HG03439 (cell line): Measurements from ENCODE around the gene GPR45.

Source experiments
- ATAC-seq: cut with Tn5 transposase; IDR thresholded peaks from one replicate; pipeline ENCODE4 v1.9.1; 2021; ENCODE audit warnings: mild to moderate bottlenecking, moderate library complexity; ENCODE audit not compliant: unreplicated experiment

The GPR45 gene

GRCh38 chr2:105252271-105252670 is 10.7 kb downstream of the GPR45 start:
- no peak for ATAC-seq

- ATAC-seq: no peak
Measured at GRCh38 chr2:105254531-105255210, 13.1 kb downstream of the GPR45 start.

- ATAC-seq: no peak
Measured at GRCh38 chr2:105255979-105256378, 14.4 kb downstream of the GPR45 start.

DNA sequence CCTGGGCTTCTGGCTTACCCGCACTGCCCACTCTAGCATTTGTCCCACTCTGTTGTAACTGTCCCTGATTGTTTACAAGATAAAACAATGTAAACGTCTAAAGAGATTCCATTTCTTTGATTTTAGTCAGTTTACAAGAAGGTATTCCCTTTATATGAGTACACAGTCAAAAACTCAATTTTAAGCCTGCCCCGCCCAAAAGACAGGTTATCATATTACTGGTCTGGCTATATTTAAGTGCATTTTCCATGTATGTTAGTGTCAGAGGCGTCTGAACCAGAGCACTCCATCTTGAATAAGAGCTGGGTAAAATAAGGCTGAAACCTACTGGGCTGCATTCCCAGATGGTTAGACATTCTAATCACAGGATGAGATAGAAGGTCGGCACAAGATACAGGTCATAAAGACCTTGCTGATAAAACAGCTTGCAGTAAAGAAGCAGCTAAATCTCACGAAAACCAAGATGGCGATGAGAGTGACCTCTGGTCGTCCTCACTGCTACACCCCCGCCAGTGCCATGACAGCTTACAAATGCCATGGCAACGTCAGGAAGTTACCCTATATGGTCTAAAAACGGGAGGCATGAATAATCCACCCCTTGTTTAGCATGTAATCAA is 15.0 kb downstream of the GPR45 start:
- ATAC-seq: no peak

- ATAC-seq: no peak
Measured at GRCh38 chr2:105257981-105258380, 16.4 kb downstream of the GPR45 start.

DNA sequence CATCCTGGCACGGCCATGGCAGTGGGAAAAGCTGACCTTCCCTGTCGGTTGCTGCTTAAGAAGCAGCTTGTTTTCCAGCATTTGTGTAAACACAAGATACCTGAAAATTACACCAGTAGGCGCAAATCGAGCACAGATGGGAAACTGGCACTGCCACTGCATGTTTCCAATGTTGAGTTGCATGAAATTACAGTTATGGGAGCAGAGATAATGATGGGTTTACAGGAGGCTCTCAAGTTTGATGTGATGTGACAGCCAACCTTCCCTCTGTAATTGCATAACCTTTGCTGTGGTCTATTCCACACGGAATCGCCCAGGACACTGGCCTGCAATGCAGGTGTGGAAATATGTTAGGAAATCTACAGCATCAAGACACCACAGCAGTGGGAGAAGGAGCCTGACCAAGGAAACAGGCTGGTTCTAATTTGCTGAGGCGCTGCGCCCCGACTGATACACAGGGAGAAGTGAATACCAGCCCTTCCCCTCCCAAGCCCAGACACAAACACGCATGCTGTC is 17.4 kb downstream of the GPR45 start:
- no peak for ATAC-seq

- no peak for ATAC-seq
Measured at GRCh38 chr2:105261061-105261460, 19.5 kb downstream of the GPR45 start.

- ATAC-seq: no peak
Measured at GRCh38 chr2:105262651-105263091, 21.1 kb downstream of the GPR45 start.

GRCh38 chr2:105269426-105269825 is 27.9 kb downstream of the GPR45 start:
- ATAC-seq: no peak

DNA sequence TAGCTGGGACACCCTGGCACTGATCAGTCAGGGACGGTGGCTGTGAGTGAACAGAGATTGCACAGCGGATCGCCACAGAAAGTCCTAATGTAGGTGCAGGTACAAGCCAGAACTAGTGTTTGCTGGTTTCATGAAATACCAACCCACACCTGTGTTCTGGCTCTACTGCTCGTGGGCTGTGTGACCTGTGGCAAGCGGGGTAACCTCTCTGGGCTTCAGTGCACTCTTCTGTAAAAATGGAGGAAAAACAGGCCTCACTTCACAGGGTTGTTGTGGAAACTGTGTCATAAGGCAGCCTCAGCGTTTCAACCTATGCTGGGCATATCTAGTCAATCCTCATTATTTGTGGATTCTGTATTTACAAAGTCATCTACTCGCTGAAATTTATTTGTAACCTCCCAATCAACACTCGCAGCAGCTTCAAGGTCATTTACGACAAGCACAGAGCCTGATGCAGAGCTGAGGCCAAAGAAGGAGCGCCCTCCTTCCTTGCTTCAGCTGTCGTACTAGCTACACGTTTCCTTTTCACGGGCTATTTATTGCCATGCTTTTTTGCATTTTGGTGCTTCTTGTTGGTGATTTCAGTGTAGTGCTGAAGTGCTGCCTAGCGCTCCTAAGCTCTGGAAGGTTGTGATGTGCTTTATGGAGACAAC is 30.0 kb downstream of the GPR45 start:
- no peak for ATAC-seq

- ATAC-seq: no peak
Measured at GRCh38 chr2:105272176-105272575, 30.6 kb downstream of the GPR45 start.

- ATAC-seq: no peak
Measured at GRCh38 chr2:105274046-105274445, 32.5 kb downstream of the GPR45 start.

DNA sequence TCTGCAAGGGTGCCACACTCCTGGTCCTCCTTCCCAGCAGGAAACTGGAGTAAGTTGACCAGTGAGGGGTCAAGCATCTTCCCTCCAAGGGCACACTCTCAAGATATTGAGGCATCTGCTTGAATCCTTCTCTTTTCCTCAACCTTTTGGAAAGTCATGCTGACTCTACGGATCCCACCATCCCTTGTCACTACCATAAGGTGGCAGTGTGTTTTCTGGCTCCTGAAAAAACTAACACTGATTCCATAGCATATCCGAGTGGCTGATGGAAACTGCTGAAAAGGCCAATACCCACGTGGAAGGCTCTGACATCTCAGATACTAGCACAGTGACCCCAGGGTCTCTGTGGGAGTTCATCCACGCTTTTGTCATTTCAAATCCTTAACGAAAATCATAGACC is 37.1 kb downstream of the GPR45 start:
- ATAC-seq: no peak

- ATAC-seq: no peak
Measured at GRCh38 chr2:105279126-105279525, 37.6 kb downstream of the GPR45 start.

- no peak for ATAC-seq
Measured at GRCh38 chr2:105280281-105280680, 38.7 kb downstream of the GPR45 start.

- no peak for ATAC-seq
Measured at GRCh38 chr2:105283532-105283931, 42.0 kb downstream of the GPR45 start.

- no peak for ATAC-seq
Measured at GRCh38 chr2:105287692-105288091, 46.1 kb downstream of the GPR45 start.

GRCh38 chr2:105288133-105288532 is 46.6 kb downstream of the GPR45 start:
- no peak for ATAC-seq

- ATAC-seq: no peak
Measured at GRCh38 chr2:105290981-105291660, 49.6 kb downstream of the GPR45 start.

- no peak for ATAC-seq
Measured at GRCh38 chr2:105291981-105292380, 50.4 kb downstream of the GPR45 start.
